Measurements from ENCODE around the gene PDGFD.

The PDGFD gene

GRCh38 chr11:104164028-104164520 is at the start of gene PDGFD:
Gene PDGFD (minus strand): TSS chr11:104164147.
- peak; percentile 77 for DNase-seq

GRCh38 chr11:104206936-104207335 is 43.0 kb upstream of the PDGFD start:
- no peak for DNase-seq

- DNase-seq = no peak
These were observed 41.9 kb upstream of the PDGFD start for GRCh38 chr11:104205838-104206237.

GRCh38 chr11:104200688-104201087 is 36.7 kb upstream of the PDGFD start:
- no peak for DNase-seq

GRCh38 chr11:104199053-104199452 is 35.1 kb upstream of the PDGFD start:
- no peak for DNase-seq

GRCh38 chr11:104198576-104198975 is 34.6 kb upstream of the PDGFD start:
- no peak for DNase-seq

GRCh38 chr11:104191124-104191523 is 27.2 kb upstream of the PDGFD start:
- DNase-seq = no peak

- DNase-seq = no peak
These were observed 19.6 kb upstream of the PDGFD start for GRCh38 chr11:104183593-104183992.

GRCh38 chr11:104175769-104176168 is 11.8 kb upstream of the PDGFD start:
- DNase-seq = no peak

- no peak for DNase-seq
These were observed 5.1 kb upstream of the PDGFD start for GRCh38 chr11:104169091-104169490.

- no peak for DNase-seq
These were observed 1.1 kb upstream of the PDGFD start for GRCh38 chr11:104165014-104165413.

- DNase-seq = peak; percentile 16
These were observed 583 bp downstream of the PDGFD start for GRCh38 chr11:104163100-104164027.

- DNase-seq = no peak
These were observed 2.0 kb downstream of the PDGFD start for GRCh38 chr11:104161751-104162450.

- DNase-seq = no peak
These were observed 4.6 kb downstream of the PDGFD start for GRCh38 chr11:104159356-104159755.

GRCh38 chr11:104155375-104155774 is 8.6 kb downstream of the PDGFD start:
- DNase-seq = no peak

GRCh38 chr11:104154296-104154695 is 9.7 kb downstream of the PDGFD start:
- DNase-seq = no peak

GRCh38 chr11:104152941-104153505 is 10.9 kb downstream of the PDGFD start:
- DNase-seq = no peak

GRCh38 chr11:104151404-104152204 is 12.3 kb downstream of the PDGFD start:
- no peak for DNase-seq

GRCh38 chr11:104148706-104149105 is 15.2 kb downstream of the PDGFD start:
- no peak for DNase-seq

- no peak for DNase-seq
These were observed 15.9 kb downstream of the PDGFD start for GRCh38 chr11:104148074-104148473.

- no peak for DNase-seq
These were observed 17.0 kb downstream of the PDGFD start for GRCh38 chr11:104146943-104147342.

- DNase-seq = no peak
These were observed 17.5 kb downstream of the PDGFD start for GRCh38 chr11:104146421-104146820.

GRCh38 chr11:104145062-104145461 is 18.9 kb downstream of the PDGFD start:
- no peak for DNase-seq

Data from NCI-H2227 treated with DMSO at 0.1 percent for 48 hours (cell line).